ENCODE results near the gene MEF2C. TPM values are rescaled to one million over a fixed set of nuclear protein-coding genes. Genes with fewer than 3 reads are reported as not detected.

MEF2C gene
- polyA plus RNA-seq, 1 donor from 2014 or later: 30.2 TPM

- H3K27ac ChIP-seq (ENCODE audit: low read length): peak overlapping the region; percentile 100
- H3F3A ChIP-seq (ENCODE audit: insufficient read depth, low read length, poor library complexity, severe bottlenecking): peaks cover 6% of the 10 kb centered on the region
- H3K4me3 ChIP-seq (ENCODE audit: low read length): peak overlapping the region; percentile 82
- no peaks in the 10 kb centered on the region for H3K27me3 ChIP-seq (ENCODE audit: insufficient read depth, low read depth, low read length)
- H3K9ac ChIP-seq (ENCODE audit: low read length): peak overlapping the region; percentile 96
- peak overlapping the region; percentile 91 for H3K4me2 ChIP-seq (ENCODE audit: low read length)
- peaks cover 90% of the 10 kb centered on the region for H3K79me2 ChIP-seq (replicated peaks; ENCODE audit: insufficient read depth, low read length)
- H2AFZ ChIP-seq (ENCODE audit: low read depth, low read length): no peak overlapping the region
- TF ChIP-seq, protein P1, sequence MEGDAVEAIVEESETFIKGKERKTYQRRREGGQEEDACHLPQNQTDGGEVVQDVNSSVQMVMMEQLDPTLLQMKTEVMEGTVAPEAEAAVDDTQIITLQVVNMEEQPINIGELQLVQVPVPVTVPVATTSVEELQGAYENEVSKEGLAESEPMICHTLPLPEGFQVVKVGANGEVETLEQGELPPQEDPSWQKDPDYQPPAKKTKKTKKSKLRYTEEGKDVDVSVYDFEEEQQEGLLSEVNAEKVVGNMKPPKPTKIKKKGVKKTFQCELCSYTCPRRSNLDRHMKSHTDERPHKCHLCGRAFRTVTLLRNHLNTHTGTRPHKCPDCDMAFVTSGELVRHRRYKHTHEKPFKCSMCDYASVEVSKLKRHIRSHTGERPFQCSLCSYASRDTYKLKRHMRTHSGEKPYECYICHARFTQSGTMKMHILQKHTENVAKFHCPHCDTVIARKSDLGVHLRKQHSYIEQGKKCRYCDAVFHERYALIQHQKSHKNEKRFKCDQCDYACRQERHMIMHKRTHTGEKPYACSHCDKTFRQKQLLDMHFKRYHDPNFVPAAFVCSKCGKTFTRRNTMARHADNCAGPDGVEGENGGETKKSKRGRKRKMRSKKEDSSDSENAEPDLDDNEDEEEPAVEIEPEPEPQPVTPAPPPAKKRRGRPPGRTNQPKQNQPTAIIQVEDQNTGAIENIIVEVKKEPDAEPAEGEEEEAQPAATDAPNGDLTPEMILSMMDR (IDR thresholded peaks at IDR 0.05; ENCODE audit: poor library complexity, severe bottlenecking): no peak
- TF ChIP-seq POLR2AphosphoS5 (IDR thresholded peaks at IDR 0.05) (peak; percentile 50), EZH2 (IDR thresholded peaks at IDR 0.05; ENCODE audit: borderline replicate concordance, insufficient read depth, low read length, poor library complexity, severe bottlenecking) (no peak), REST (IDR thresholded peaks at IDR 0.05; ENCODE audit: borderline replicate concordance) (peak; percentile 72)
- no peaks in the 10 kb centered on the region for H3K9me3 ChIP-seq (ENCODE audit: low read length)
- H3K36me3 ChIP-seq (ENCODE audit: insufficient read depth, low read length): no peaks in the 10 kb centered on the region
- no peaks in the 10 kb centered on the region for H3K9me2 ChIP-seq (ENCODE audit: insufficient read depth, low read length)
- no peaks in the 10 kb centered on the region for H4K20me1 ChIP-seq (ENCODE audit: insufficient read depth)
Observed at GRCh38 chr5:88673253-88674105, 209.5 kb downstream of the MEF2C start.

DNA sequence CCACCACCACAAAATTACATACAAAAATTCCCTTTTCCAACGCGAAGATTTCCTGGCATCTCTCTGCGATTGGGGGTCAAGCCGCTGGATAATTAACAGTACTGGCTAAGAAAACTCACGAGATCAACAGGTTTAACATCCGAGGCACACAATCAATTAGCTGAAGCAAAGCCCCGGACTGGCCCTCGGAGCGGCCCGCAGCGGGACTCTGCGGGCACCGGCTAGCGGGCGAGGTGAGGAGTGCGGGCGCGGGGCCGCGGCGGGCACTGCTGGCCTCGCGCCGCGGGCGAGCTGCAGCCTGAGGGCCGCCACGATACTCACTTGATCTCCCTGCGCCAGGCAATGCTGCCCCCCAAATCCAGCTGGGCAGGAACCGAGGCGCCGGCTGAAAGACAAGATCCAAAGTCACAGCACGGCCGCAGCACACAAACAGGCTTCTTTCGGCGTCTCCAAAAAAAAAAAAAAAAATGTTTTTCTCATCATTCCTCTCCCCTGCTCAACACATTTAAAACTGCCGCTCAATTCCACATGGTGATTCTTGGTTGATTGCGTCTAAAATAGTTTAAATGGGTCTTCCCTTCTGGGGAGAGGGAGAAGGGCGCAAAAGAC lies 210.2 kb downstream of the MEF2C start:
- no peaks in the 10 kb centered on the region for H3K9me2 ChIP-seq (ENCODE audit: insufficient read depth, low read length)
- no peaks in the 10 kb centered on the region for H4K20me1 ChIP-seq (ENCODE audit: insufficient read depth)
- peak overlapping the region; percentile 96 for H3K9ac ChIP-seq (ENCODE audit: low read length)
- H2AFZ ChIP-seq (ENCODE audit: low read depth, low read length): no peak overlapping the region
- H3K27me3 ChIP-seq (ENCODE audit: insufficient read depth, low read depth, low read length): no peaks in the 10 kb centered on the region
- peaks cover 92% of the 10 kb centered on the region for H3K79me2 ChIP-seq (replicated peaks; ENCODE audit: insufficient read depth, low read length)
- H3K9me3 ChIP-seq (ENCODE audit: low read length): no peaks in the 10 kb centered on the region
- no peaks in the 10 kb centered on the region for H3K36me3 ChIP-seq (ENCODE audit: insufficient read depth, low read length)
- H3K4me3 ChIP-seq (ENCODE audit: low read length): peak overlapping the region; percentile 82
- TF ChIP-seq POLR2AphosphoS5 (IDR thresholded peaks at IDR 0.05) (no peak), MXI1 (conservative IDR thresholded peaks at IDR 0.05; ENCODE audit: poor library complexity, severe bottlenecking) (peak; percentile 29), EP300 (conservative IDR thresholded peaks at IDR 0.05; ENCODE audit: poor library complexity, severe bottlenecking) (no peak), SMC3 (conservative IDR thresholded peaks at IDR 0.05; ENCODE audit: poor library complexity) (no peak), TAF1 (IDR thresholded peaks at IDR 0.05; ENCODE audit: low read depth) (no peak), RAD21 (conservative IDR thresholded peaks at IDR 0.05) (no peak), REST (IDR thresholded peaks at IDR 0.05; ENCODE audit: borderline replicate concordance) (no peak), EZH2 (IDR thresholded peaks at IDR 0.05; ENCODE audit: borderline replicate concordance, insufficient read depth, low read length, poor library complexity, severe bottlenecking) (no peak)
- peak overlapping the region; percentile 100 for H3K27ac ChIP-seq (ENCODE audit: low read length)
- H3K4me2 ChIP-seq (ENCODE audit: low read length): peak overlapping the region; percentile 95
- H3F3A ChIP-seq (ENCODE audit: insufficient read depth, low read length, poor library complexity, severe bottlenecking): peaks cover 6% of the 10 kb centered on the region
